CD4-positive, alpha-beta T cell treated with Interleukin-4 for 4 hours (primary cell): ENCODE data around the gene PKMYT1.

Experiments used
- DNase-seq: peaks from one replicate; pipeline ENCODE4 v3.0.0-alpha.2; 2020

The PKMYT1 gene

DNA sequence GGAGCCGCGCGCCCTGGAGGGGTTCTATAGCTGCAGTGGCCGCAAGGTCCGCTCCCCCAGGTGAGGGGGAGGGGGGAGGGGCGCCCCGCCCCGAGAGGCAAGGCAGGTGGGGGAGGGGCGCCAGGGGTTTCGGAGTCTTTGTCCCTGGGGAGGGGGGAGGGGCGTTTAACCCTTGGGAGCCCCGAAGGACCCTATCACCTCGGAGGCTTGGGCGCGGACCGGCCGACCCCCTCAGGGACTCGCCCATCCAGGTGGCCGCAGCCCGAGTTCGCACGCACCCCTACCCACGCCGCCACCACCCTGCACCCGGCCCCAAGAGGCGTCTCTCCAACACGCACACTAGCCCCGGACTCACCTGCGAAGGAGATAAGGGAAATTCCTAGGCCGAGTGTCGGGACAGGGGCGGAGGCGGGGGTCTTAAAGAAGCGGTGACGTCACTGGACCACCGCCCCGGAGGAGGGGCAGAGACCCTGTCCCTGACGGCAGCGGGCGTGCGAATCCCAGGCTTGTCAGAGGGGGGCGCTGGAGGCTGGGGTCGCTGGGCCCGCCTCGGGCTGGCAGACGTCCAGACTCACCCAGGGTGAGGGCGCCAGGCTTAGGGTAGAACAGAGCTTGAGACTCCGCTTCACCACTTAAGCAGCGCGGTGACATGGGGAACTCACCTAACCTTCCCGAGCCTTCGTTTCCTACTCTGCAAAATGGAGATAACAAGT lies 37.7 kb upstream of the PKMYT1 start, which contains the start of gene CLDN6:
Gene CLDN6 (minus strand): TSS at position 390 of the 713 bp plus-strand sequence. CDS start 2,162 bp downstream, outside the sequence.
- DNase-seq: no peak

DNA sequence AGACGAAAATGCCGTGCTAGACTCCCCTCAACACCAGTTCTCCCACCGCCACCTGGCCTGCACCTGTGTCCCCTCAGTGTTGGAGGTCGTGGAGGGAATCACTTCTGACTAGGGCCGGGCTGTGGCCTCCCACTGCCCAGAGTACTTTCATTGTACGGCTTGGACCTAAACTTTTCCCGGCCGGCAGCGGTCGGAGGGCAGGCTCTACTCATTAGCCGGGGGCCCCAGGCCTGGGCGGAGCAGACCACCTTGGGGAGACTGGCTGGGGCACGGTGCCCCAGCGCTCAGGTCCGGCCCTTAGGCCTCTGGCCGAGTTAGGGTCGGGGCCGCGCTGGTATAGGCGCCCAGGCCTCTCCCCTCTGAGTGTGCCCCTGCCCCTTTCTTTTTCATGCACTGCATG lies 37.1 kb upstream of the PKMYT1 start:
- no peak for DNase-seq

GRCh38 chr16:3015865-3016521 lies 35.7 kb upstream of the PKMYT1 start:
- no peak for DNase-seq

DNA sequence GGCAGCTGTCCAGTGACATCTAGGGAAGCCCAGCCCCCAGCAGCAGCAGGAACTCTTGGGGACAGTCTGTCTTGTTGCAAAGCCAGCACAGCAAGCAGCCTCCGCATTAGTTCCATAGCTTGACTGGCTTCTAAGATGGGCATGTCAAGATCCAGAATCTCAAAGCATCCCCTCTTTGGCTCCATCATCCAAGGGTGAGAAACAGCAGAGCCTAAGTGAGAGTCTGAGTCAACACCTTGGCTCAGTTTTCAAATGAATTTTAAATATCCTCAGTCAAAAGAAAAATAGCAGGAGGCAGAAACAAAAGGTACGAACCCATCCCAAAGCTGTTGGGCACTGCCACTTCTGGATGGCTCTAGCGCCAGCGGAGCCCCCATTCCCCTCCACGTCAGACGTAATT lies 34.7 kb upstream of the PKMYT1 start:
- no peak for DNase-seq

GRCh38 chr16:3013998-3014690 lies 33.9 kb upstream of the PKMYT1 start:
- no peak for DNase-seq

GRCh38 chr16:3013491-3013951 lies 33.3 kb upstream of the PKMYT1 start:
- DNase-seq: no peak

DNA sequence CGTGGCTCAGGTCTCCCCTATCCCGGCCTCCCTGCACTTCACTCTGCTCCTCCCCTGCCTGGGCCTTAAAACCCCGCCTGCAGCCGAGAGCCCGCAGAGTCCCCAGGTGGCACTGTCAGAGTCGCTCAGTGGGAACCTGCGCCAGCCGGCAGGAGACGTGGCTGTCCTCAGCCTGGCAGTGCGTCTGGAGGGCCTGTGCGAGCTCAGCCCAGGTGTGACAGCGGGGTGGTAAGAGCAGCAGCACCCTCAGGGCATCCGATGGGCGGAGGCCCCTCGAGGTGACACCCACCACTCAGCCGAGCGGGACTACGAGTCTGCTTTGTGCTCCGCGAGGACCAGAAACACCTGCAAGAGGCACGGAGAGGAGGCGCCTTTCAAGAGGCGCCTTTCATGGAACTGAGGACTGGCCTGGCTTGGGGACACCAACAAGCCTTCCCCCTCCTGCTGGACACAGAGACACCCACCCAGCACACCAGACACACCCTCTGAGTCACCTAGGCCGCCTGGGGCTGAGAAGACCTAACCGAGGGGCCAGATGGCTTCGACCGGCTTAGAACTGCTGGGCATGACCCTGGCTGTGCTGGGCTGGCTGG lies 32.7 kb upstream of the PKMYT1 start, which contains the start of gene CLDN9:
Gene CLDN9 (plus strand): TSS at position 96 of the 593 bp plus-strand sequence. CDS start 440 bp downstream, at position 536.
- no peak for DNase-seq

DNA sequence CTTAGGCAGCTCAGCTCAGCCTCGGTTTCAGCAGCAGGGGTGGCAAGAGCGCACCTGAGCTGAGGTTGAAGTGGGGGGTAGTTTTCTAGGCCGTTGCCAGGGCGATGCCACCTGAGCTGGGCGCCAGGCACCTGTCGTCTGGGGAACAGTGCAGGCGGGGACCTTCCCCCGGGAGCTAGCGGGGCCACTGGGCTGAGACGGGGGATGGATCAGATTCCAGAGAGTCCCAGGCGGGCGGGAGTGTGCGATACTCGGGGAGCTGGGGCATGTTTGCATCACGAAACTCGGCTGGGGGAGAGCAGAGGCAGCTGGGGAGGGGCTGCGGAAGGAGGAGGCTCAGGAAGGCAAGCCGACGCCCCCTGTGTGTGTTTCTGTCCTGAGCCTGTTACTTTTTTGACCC lies 32.0 kb upstream of the PKMYT1 start:
- no peak for DNase-seq

- DNase-seq: no peak
These were observed 30.3 kb upstream of the PKMYT1 start for GRCh38 chr16:3010510-3010909.

DNA sequence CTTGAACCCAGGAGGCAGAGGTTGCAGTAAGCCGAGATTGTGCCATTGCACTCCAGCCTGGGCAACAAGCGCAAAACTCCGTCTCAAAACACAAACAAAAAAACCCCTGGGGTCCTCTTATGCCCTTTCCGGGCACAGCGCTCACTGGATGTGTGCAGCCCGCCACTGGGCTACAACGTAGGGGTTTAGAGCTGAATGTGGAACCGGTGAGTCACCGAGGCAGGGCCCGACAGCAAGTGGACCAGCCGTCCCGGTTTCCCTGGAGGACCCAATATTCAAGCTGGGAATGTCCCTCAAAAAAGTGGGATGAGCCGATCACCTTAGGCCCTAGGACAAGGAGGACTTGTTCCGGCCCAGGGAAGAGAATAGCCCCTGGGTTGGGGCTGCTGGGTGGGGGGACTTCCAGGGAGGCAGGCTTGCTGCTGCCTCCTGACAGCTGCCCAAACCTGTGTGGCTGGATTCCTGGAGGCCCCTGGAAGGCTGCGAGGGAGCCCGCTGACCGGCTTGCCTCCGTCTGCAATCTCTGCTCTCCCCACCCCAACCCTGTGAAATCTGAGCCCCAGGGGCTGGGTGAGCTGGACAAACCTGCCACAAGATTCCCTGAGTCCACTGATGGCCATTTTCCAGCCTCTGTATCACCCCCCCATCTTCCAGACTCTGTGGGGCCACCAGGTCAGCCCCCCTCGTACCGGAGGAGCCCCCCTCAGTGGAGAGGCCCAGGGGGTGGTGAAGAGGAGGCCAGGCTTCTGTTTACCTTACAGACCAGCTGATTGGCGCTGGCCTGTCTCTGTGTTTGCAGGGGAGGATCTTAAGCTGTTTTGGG lies 29.5 kb upstream of the PKMYT1 start:
- no peak for DNase-seq

- no peak for DNase-seq
These were observed 28.4 kb upstream of the PKMYT1 start for GRCh38 chr16:3008690-3009037.

GRCh38 chr16:3007957-3008689 lies 27.9 kb upstream of the PKMYT1 start:
- no peak for DNase-seq

- no peak for DNase-seq
These were observed 27.1 kb upstream of the PKMYT1 start for GRCh38 chr16:3007059-3007956.

- DNase-seq: no peak
These were observed 24.6 kb upstream of the PKMYT1 start for GRCh38 chr16:3004781-3005284.

DNA sequence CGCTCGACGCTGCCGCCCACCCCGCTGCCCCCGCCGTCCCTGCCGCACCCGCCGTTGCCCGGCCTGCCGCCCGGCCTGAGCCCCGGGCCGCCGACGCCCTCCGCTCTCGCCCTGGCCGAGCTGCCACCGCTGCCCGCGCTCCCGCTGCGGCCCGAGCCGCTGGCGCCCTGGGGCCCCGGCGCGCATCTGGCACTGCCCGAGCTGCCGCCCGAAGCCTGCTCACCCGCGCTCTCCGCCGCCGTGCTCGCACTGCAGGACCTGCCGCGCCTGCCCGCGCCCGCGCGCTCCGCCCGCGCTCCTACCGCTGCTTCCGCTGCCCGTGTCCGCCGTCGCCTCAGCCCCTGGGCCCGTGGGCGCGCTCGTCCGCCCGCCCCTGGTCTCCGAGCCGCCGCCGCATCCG lies 24.1 kb upstream of the PKMYT1 start:
- no peak for DNase-seq

- peak; percentile 99 for DNase-seq
These were observed 23.5 kb upstream of the PKMYT1 start for GRCh38 chr16:3003582-3004270.

- no peak for DNase-seq
These were observed 21.1 kb upstream of the PKMYT1 start for GRCh38 chr16:3001316-3001715.

- DNase-seq: no peak
These were observed 20.3 kb upstream of the PKMYT1 start for GRCh38 chr16:3000540-3000939.

DNA sequence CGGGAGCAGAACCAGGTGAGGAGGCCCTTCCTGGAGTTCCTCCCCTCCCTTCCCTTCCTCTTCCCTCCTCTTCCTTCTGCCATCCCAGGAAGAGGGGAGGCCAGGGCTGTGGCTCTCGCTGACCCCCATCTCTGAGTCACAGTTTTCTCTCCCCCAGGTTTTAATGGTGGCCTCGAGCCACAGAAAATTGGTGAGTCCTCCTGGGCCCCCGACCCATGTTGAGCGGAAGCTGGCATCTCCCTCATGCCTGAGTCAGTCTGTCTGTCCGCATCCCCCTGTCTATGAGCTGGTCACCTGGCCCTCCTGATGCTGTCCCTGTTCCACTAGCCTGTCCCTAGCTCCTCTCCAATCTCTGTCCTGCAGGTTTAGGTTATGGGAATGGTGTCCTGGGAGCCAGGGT lies 19.7 kb upstream of the PKMYT1 start:
- DNase-seq: no peak

GRCh38 chr16:2996298-2996697 lies 16.1 kb upstream of the PKMYT1 start:
- no peak for DNase-seq
